SU-DHL-6 (cell line): ENCODE data around the gene DSCAML1.

ENCODE experiments used
- H2AFZ ChIP-seq: fragments of 200-600 bp; sonication (generic); 2 replicates; pipeline ENCODE4 v1.6.1; 2014; ENCODE audit warnings: low read depth, mild to moderate bottlenecking, moderate library complexity, mixed read lengths, antibody characterized with exemption, low read length; ENCODE audit not compliant: severe bottlenecking
- H3F3A ChIP-seq: fragments of 200-600 bp; shearing (Covaris generic); 2 replicates; pipeline ENCODE4 v1.6.0; 2016; ENCODE audit warnings: antibody characterized with exemption, mild to moderate bottlenecking; ENCODE audit not compliant: insufficient read depth
- H3K27ac ChIP-seq: fragments of 200-600 bp; sonication (generic); 2 replicates; pipeline ENCODE4 v1.5.1; 2016; ENCODE audit warnings: low read depth, mild to moderate bottlenecking, low read length, moderate library complexity, mixed read lengths
- H3K27me3 ChIP-seq: fragments of 200-600 bp; sonication (generic), shearing (Covaris generic); 2 replicates; pipeline ENCODE4 v1.6.0; 2014; ENCODE audit warnings: mild to moderate bottlenecking, low read length
- H3K36me3 ChIP-seq: fragments of 200-600 bp; sonication (generic); 2 replicates; pipeline ENCODE4 v1.6.1; 2014; ENCODE audit warnings: mild to moderate bottlenecking, low read length, mixed read lengths
- H3K4me2 ChIP-seq: fragments of 300-600, 200-600 bp; shearing (Covaris generic), sonication (generic); 2 replicates; pipeline ENCODE4 v1.6.0; 2014; ENCODE audit warnings: low read length, low read depth, mild to moderate bottlenecking; ENCODE audit not compliant: poor library complexity, severe bottlenecking
- H3K4me3 ChIP-seq: fragments of 200-600 bp; sonication (generic); 2 replicates; pipeline ENCODE4 v1.5.1; 2014; ENCODE audit warnings: antibody characterized with exemption, low read length, mild to moderate bottlenecking, mixed read lengths; ENCODE audit not compliant: insufficient read depth, poor library complexity, severe bottlenecking
- H3K79me2 ChIP-seq: fragments of 200-600 bp; sonication (generic); 2 replicates; pipeline ENCODE4 v1.6.1; 2014; ENCODE audit warnings: mild to moderate bottlenecking, low read length, moderate library complexity; ENCODE audit not compliant: insufficient read depth
- H3K9ac ChIP-seq: fragments of 200-600 bp; sonication (generic); 2 replicates; pipeline ENCODE4 v1.7.0; 2014; ENCODE audit warnings: mild to moderate bottlenecking, low read length
- H3K9me2 ChIP-seq: fragments of 200-600 bp; sonication (generic); replicated peaks from 2 replicates; pipeline ENCODE4 v1.6.1; 2014; ENCODE audit warnings: low read length; ENCODE audit not compliant: insufficient read depth
- H3K9me3 ChIP-seq: fragments of 200-600 bp; sonication (generic); 2 replicates; pipeline ENCODE4 v1.6.1; 2014; ENCODE audit warnings: low read length, mixed read lengths; ENCODE audit not compliant: insufficient read depth
- H4K20me1 ChIP-seq: fragments of 200-600 bp; sonication (generic); 2 replicates; pipeline ENCODE4 v1.6.1; 2014; ENCODE audit warnings: low read depth, mild to moderate bottlenecking, antibody characterized with exemption, low read length, moderate library complexity, mixed read lengths
- CTCF ChIP-seq: fragments of 200-600 bp; sonication (generic); IDR thresholded peaks from one replicate; pipeline ENCODE4 v1.5.1; 2017; ENCODE audit warnings: antibody characterized with exemption, mild to moderate bottlenecking, low read length, moderate library complexity; ENCODE audit not compliant: insufficient read depth, poor library complexity, severe bottlenecking
- EZH2phosphoT487 ChIP-seq: fragments of 200-600 bp; sonication (generic), shearing (Covaris generic); conservative IDR thresholded peaks from 2 replicates; pipeline ENCODE4 v1.6.1; 2018; ENCODE audit warnings: mild to moderate bottlenecking, antibody characterized with exemption, low read length, moderate library complexity, mixed read lengths

Gene DSCAML1

DNA sequence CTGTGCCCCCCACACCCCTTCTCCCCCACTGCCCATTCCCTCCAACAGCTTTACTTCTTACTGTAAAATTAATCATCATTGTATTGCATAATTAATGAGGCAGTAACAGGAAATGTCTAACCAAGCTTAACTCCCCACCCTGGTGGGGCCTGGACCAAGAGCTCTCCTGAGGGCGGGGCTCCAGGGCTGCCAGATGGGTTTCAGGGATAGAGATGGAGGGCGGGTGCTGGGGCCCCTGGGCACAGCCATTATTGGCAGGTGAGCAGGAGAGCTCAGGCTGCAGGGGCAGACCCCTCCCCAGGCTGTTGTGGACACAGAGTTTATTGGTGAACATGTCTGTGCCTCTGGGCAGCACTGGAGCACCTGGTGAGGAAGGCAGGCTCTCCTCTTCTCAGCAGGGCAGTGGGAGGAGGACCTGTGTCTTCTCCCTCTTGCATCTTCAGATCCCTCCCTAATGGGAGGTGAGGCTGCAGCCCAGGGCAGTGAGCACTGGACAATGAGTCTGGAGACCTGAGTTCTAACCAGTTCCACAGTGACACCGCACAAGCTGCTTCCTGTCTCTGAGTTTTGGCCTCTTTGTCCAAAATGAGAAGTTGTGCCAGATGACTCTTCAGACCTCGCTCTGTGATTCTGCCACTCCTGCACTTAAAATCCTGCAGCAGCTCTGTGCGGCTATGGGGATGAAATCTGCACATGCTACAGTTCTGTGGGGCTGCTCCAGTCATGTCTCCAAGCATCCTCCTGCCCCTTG is 236.1 kb downstream of the DSCAML1 start:
- TF ChIP-seq EZH2phosphoT487, result no peak
- Histone ChIP-seq H2AFZ (no peak overlapping the region), H4K20me1 (no peaks in the 10 kb centered on the region), H3K9ac (no peak overlapping the region), H3K9me2 (no peaks in the 10 kb centered on the region), H3K36me3 (no peaks in the 10 kb centered on the region), H3K9me3 (no peaks in the 10 kb centered on the region), H3K79me2 (no peaks in the 10 kb centered on the region), H3F3A (no peaks in the 10 kb centered on the region), H3K4me3 (no peak overlapping the region), H3K27ac (no peak overlapping the region), H3K27me3 (no peaks in the 10 kb centered on the region), H3K4me2 (no peak overlapping the region)

DNA sequence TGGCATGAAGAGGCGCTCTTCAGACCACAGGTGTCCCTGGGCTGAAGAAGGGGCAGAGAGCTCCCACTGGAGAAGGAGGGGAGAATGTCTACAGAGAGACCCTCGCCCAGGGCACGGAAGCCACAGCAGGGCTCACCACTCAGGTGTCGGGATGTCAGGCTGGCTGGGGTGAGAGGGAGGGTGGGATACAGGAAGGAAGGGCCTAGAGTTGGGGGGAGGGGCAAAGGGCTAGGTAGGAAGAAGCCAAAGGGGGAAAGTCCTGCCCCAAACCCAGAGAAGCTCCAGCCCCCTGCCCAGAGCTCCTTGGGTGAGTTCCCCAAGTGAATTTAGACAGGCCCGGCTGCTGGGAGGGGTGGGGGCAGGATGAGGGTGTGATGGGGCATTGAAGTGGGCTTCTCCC is 237.3 kb downstream of the DSCAML1 start:
- no peak for TF ChIP-seq EZH2phosphoT487
- no peak for TF ChIP-seq CTCF
- H3K27me3 ChIP-seq, result no peaks in the 10 kb centered on the region

DNA sequence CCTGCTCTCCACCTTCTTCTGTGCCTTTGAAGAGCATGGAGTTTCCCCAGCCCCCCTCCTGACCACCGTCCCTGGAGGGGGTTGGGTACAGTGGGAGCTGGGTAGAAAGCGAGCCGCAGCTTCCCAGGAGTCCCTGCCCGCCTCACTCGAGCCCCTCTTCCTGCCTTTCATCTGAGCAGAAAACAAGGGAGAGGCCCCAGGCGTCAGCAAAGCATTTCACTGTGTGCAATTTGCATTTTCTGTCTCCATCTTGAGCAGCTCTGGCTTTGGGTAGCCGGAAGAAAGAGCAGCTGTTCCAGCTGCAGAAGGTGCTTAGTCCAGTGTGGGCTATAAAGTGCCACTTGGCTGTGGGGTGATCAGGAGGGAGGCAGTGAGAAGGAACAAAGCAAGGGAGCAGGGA is 239.7 kb downstream of the DSCAML1 start:
- no peak overlapping the region for H3K9ac ChIP-seq
- H4K20me1 ChIP-seq, result no peaks in the 10 kb centered on the region
- no peak for TF ChIP-seq EZH2phosphoT487
- no peak for TF ChIP-seq CTCF
- H3K4me2 ChIP-seq, result no peak overlapping the region
- H3K4me3 ChIP-seq, result no peak overlapping the region
- no peaks in the 10 kb centered on the region for H3K79me2 ChIP-seq
- no peaks in the 10 kb centered on the region for H3F3A ChIP-seq
- H2AFZ ChIP-seq, result no peak overlapping the region
- H3K27me3 ChIP-seq, result no peaks in the 10 kb centered on the region
- H3K9me3 ChIP-seq, result no peaks in the 10 kb centered on the region
- no peaks in the 10 kb centered on the region for H3K9me2 ChIP-seq
- no peaks in the 10 kb centered on the region for H3K36me3 ChIP-seq
- no peak overlapping the region for H3K27ac ChIP-seq

More for the DNA sequence above, 237.3 kb downstream of the DSCAML1 start:
- H3F3A ChIP-seq, result no peaks in the 10 kb centered on the region
- no peaks in the 10 kb centered on the region for H3K9me2 ChIP-seq
- no peaks in the 10 kb centered on the region for H3K9me3 ChIP-seq
- no peak overlapping the region for H3K9ac ChIP-seq
- H4K20me1 ChIP-seq, result no peaks in the 10 kb centered on the region
- H3K27ac ChIP-seq, result no peak overlapping the region
- no peak overlapping the region for H2AFZ ChIP-seq
- H3K4me2 ChIP-seq, result no peak overlapping the region
- no peak overlapping the region for H3K4me3 ChIP-seq
- H3K36me3 ChIP-seq, result no peaks in the 10 kb centered on the region
- no peaks in the 10 kb centered on the region for H3K79me2 ChIP-seq

- H3K4me3 ChIP-seq, result no peak overlapping the region
- H3K4me2 ChIP-seq, result no peak overlapping the region
- H3K36me3 ChIP-seq, result no peaks in the 10 kb centered on the region
- no peaks in the 10 kb centered on the region for H3F3A ChIP-seq
- H3K27me3 ChIP-seq, result no peaks in the 10 kb centered on the region
- H2AFZ ChIP-seq, result no peak overlapping the region
- no peak overlapping the region for H3K9ac ChIP-seq
- H3K9me2 ChIP-seq, result no peaks in the 10 kb centered on the region
- H4K20me1 ChIP-seq, result no peaks in the 10 kb centered on the region
- H3K79me2 ChIP-seq, result no peaks in the 10 kb centered on the region
- no peak overlapping the region for H3K27ac ChIP-seq
- TF ChIP-seq CTCF (no peak), EZH2phosphoT487 (no peak)
- H3K9me3 ChIP-seq, result no peaks in the 10 kb centered on the region
These were observed 242.2 kb downstream of the DSCAML1 start for GRCh38 chr11:117554601-117555333.
